Neutrophil (primary cell): ENCODE data around the gene FAF1.

Source experiments
- H3K27ac ChIP-seq: fragments of 200-600 bp; sonication (generic); 2 replicates; pipeline ENCODE4 v1.5.1; 2016; ENCODE audit warnings: mild to moderate bottlenecking, moderate library complexity
- H3K27me3 ChIP-seq: fragments of 200-600 bp; sonication (generic); 2 replicates; pipeline ENCODE4 v1.6.0; 2016; ENCODE audit warnings: mild to moderate bottlenecking
- H3K36me3 ChIP-seq: fragments of 200-600 bp; sonication (generic); 2 replicates; pipeline ENCODE4 v1.5.1; 2017
- H3K4me1 ChIP-seq, 2 experiments: fragments of 200-600 bp in 1 of 2; sonication (generic) in 1 of 2; 1 replicate in 1 of 2; 2 replicates in 1 of 2; pipeline versions ENCODE4 v1.5.1 to v1.6.1; 2013 to 2016; ENCODE audit warnings: low read depth in 1 of 2, low read length in 1 of 2, mild to moderate bottlenecking in 1 of 2, moderate library complexity in 1 of 2; ENCODE audit not compliant: control insufficient read depth in 1 of 2, insufficient read depth in 1 of 2
- H3K4me3 ChIP-seq, 2 experiments: fragments of 200-600 bp in 1 of 2; sonication (generic) in 1 of 2; 1 replicate in 1 of 2; 2 replicates in 1 of 2; pipeline ENCODE4 v1.5.1; 2013 to 2016; ENCODE audit warnings: low read depth in 1 of 2, low read length in 1 of 2, mild to moderate bottlenecking in 1 of 2, moderate library complexity in 1 of 2
- H3K9me3 ChIP-seq: fragments of 200-600 bp; sonication (generic); 2 replicates; pipeline ENCODE4 v1.5.1; 2016
- TF ChIP-seq, protein P1 (sequence below): fragments of 200-600 bp; sonication (generic); IDR thresholded peaks from 2 replicates; pipeline ENCODE4 v1.5.1; 2016; ENCODE audit warnings: antibody characterized with exemption

Gene FAF1

DNA sequence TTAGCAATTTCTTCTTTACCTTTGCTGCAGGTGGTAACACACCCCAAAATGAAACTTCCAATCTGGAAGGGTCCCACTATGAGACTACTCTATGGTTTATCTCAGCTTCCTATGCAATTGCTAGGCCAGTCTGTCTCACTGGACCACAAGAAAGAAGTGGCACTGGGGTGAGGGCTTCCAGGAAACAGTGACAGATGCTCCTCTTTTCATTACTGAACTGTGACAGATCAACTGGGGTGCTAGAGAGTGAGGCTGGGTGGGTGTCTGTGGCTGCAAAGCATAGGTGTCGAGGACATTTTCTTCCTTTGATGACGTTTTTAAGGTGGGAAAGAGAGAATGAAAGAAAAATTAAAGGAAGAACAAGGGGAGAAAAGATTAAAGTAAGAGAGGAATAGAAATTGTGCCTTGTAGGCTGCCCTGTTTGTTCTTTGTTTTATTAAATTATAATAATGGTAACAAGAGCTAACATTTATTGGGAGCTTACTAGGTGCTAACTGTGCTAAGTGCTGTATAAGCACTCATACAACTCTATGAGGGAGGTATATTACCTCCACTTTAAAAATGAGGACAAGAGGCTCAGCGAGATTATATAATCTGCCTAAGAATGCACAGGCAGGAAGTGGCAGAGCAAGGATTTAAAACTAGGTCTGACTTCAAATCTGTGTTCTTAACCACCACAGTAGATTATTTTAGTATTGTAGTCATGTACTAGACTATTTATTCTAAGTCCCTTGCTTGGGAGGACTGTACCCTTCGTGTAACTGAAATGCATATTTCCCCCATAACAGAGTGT is 509.0 kb downstream of the FAF1 start:
- H3K36me3 ChIP-seq = no peaks in the 10 kb centered on the region
- TF ChIP-seq, protein P1, sequence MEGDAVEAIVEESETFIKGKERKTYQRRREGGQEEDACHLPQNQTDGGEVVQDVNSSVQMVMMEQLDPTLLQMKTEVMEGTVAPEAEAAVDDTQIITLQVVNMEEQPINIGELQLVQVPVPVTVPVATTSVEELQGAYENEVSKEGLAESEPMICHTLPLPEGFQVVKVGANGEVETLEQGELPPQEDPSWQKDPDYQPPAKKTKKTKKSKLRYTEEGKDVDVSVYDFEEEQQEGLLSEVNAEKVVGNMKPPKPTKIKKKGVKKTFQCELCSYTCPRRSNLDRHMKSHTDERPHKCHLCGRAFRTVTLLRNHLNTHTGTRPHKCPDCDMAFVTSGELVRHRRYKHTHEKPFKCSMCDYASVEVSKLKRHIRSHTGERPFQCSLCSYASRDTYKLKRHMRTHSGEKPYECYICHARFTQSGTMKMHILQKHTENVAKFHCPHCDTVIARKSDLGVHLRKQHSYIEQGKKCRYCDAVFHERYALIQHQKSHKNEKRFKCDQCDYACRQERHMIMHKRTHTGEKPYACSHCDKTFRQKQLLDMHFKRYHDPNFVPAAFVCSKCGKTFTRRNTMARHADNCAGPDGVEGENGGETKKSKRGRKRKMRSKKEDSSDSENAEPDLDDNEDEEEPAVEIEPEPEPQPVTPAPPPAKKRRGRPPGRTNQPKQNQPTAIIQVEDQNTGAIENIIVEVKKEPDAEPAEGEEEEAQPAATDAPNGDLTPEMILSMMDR = no peak
- H3K4me3 ChIP-seq = no peak overlapping the region
- H3K9me3 ChIP-seq = no peaks in the 10 kb centered on the region
- H3K27me3 ChIP-seq = no peaks in the 10 kb centered on the region
- no peak overlapping the region for H3K27ac ChIP-seq
- H3K4me1 ChIP-seq = no peaks in the 10 kb centered on the region

DNA sequence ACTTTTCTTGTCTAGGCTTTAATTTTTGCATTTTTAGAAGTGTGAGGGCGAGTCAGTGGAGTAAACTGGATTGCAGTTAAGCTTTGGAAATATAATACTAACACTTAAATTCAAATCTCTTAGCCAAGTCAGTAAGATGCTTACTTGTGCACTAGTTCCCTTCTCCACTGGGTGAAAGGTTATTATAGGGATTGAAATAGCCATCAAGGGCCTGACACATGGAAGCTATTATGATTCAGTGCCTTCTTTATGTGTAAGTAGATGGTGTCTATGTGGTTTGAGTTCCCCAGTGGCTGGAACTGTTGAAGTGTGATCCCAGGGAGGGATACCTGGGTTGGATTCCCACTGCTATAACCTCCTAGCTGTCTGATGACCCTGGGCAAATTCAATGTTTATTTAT is 512.1 kb downstream of the FAF1 start:
- Histone ChIP-seq H3K9me3 (no peaks in the 10 kb centered on the region), H3K36me3 (no peaks in the 10 kb centered on the region)

DNA sequence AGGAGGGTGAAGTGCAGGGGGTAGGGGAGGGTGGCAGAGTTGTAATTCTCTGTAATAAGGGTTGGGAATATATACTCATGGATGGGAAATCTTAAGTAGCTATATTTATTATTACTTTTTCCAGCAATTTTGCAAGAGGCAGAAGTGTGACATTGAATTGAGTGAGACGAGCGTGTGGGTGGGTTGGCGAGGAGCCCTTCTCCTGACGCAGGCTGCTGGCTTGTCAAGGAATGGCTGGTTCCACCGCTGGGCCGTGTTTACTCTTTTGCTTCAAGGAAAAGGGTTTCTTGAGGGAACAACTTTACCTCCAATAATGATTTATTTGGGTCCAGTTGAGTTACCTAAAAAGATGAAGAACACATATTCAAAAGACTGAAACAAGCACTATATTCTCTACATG is 518.9 kb downstream of the FAF1 start:
- TF ChIP-seq, protein P1 = no peak
- H3K9me3 ChIP-seq = no peaks in the 10 kb centered on the region
- no peak overlapping the region for H3K27ac ChIP-seq

More for the DNA sequence above, 512.1 kb downstream of the FAF1 start:
- TF ChIP-seq, protein P1 = no peak
- Histone ChIP-seq H3K4me3 (no peak overlapping the region), H3K4me1 (no peaks in the 10 kb centered on the region), H3K27ac (no peak overlapping the region), H3K27me3 (no peaks in the 10 kb centered on the region)

DNA sequence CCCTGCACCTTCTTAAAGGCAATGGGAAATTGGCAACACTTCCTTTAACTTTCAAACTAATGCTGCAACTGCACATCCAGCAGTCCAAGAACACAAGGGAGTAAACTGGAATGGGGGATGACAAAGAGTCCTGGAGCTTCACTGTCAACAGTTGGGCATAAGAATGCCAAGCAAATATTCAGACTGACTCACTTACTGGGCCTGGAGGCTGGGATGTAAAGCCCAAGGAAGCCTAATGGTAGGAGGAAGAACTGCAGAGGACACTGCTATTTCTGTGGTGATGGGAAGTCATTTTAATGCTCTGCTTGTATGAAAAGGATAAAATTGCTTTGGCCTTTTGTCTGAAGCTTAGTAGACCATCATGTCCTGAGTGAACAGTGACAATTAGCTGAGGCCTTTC is 521.1 kb downstream of the FAF1 start:
- TF ChIP-seq, protein P1 = no peak
- Histone ChIP-seq H3K4me1 (no peaks in the 10 kb centered on the region), H3K27ac (no peak overlapping the region), H3K4me3 (no peak overlapping the region), H3K36me3 (peaks cover 31% of the 10 kb centered on the region), H3K27me3 (peaks cover 12% of the 10 kb centered on the region), H3K9me3 (no peaks in the 10 kb centered on the region)

More for the DNA sequence above, 518.9 kb downstream of the FAF1 start:
- Histone ChIP-seq H3K27me3 (no peaks in the 10 kb centered on the region), H3K4me1 (no peaks in the 10 kb centered on the region), H3K36me3 (peaks cover 31% of the 10 kb centered on the region), H3K4me3 (no peak overlapping the region)

DNA sequence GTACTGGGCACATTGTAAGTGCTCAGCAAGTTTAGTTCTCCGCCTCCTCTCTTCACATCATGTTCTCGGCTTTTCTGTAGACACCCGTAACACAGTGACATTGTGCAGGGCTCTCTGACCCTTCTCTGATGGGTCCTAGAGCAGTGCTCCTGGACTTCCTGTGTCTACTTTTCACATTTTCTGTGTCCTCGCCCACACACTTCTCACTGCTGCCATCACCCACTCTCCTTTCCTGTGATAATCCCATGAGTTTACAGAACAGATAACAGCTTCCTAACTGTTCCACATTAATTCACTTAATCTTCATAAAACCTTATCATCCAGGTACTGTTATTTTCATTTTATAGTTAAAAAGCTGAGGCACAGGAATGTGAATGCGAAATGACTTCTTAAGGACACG is 523.6 kb downstream of the FAF1 start:
- TF ChIP-seq, protein P1 = no peak
- Histone ChIP-seq H3K36me3 (peaks cover 31% of the 10 kb centered on the region), H3K4me3 (no peak overlapping the region), H3K4me1 (no peaks in the 10 kb centered on the region), H3K27ac (no peak overlapping the region), H3K9me3 (no peaks in the 10 kb centered on the region), H3K27me3 (peaks cover 37% of the 10 kb centered on the region)
